GM18909 (cell line): ENCODE measurements around the gene CTSD.
"Not testable (repeated sequence)": the region's sequence is repeated elsewhere in the genome, so short reads cannot be mapped to it uniquely, and the experiment has no call there.

Source experiments
- ATAC-seq: cut with Tn5 transposase; IDR thresholded peaks from one replicate; pipeline ENCODE4 v1.9.1; 2021; ENCODE audit warnings: mild to moderate bottlenecking; ENCODE audit not compliant: unreplicated experiment, poor library complexity

Gene CTSD

GRCh38 chr11:1771273-1771672, 7.5 kb upstream of the CTSD start:
- no peak for ATAC-seq

- no peak for ATAC-seq
Measured at GRCh38 chr11:1770528-1770927, 6.8 kb upstream of the CTSD start.

GRCh38 chr11:1770061-1770460, 6.3 kb upstream of the CTSD start:
- no peak for ATAC-seq

- not testable (repeated sequence) for ATAC-seq
Measured at GRCh38 chr11:1769304-1769936, 5.7 kb upstream of the CTSD start.

GRCh38 chr11:1768141-1768469, 4.4 kb upstream of the CTSD start:
- no peak for ATAC-seq

GRCh38 chr11:1767399-1768140, 3.8 kb upstream of the CTSD start:
- ATAC-seq, result no peak

- no peak for ATAC-seq
Measured at GRCh38 chr11:1766719-1767398, 3.1 kb upstream of the CTSD start.

- ATAC-seq, result no peak
Measured at GRCh38 chr11:1765871-1766718, 2.4 kb upstream of the CTSD start.

GRCh38 chr11:1763336-1763795, 361 bp downstream of the CTSD start:
- ATAC-seq, result peak; percentile 22

- ATAC-seq, result no peak
Measured at GRCh38 chr11:1762537-1763302, 1.0 kb downstream of the CTSD start.

- no peak for ATAC-seq
Measured at GRCh38 chr11:1761857-1762536, 1.7 kb downstream of the CTSD start.

GRCh38 chr11:1761110-1761856, 2.4 kb downstream of the CTSD start:
- no peak for ATAC-seq

- no peak for ATAC-seq
Measured at GRCh38 chr11:1760351-1761109, 3.2 kb downstream of the CTSD start.

- no peak for ATAC-seq
Measured at GRCh38 chr11:1759851-1760220, 3.9 kb downstream of the CTSD start.

- ATAC-seq, result no peak
Measured at GRCh38 chr11:1759151-1759850, 4.4 kb downstream of the CTSD start.

GRCh38 chr11:1758611-1759150, 5.0 kb downstream of the CTSD start:
- ATAC-seq, result no peak
